Myocyte (in vitro differentiated cells): ENCODE data around the gene NPR2. TPM values are rescaled to one million over a fixed set of nuclear protein-coding genes. Genes with fewer than 3 reads are reported as not detected.

ENCODE experiments used
- DNase-seq: peaks from one replicate; pipeline ENCODE4 v3.0.0-alpha.2; 2012; ENCODE audit warnings: low read depth
- total RNA-seq: library from RNA; depleted of rRNA; stranded (reverse); fragments of >200 nt; gene quantifications from 2 replicates; pipeline ENCODE4 v1.2.3, GENCODE V29; 2014

NPR2 gene
- total RNA-seq, 1 donor from 2014 or later, result 8.2 TPM

DNA sequence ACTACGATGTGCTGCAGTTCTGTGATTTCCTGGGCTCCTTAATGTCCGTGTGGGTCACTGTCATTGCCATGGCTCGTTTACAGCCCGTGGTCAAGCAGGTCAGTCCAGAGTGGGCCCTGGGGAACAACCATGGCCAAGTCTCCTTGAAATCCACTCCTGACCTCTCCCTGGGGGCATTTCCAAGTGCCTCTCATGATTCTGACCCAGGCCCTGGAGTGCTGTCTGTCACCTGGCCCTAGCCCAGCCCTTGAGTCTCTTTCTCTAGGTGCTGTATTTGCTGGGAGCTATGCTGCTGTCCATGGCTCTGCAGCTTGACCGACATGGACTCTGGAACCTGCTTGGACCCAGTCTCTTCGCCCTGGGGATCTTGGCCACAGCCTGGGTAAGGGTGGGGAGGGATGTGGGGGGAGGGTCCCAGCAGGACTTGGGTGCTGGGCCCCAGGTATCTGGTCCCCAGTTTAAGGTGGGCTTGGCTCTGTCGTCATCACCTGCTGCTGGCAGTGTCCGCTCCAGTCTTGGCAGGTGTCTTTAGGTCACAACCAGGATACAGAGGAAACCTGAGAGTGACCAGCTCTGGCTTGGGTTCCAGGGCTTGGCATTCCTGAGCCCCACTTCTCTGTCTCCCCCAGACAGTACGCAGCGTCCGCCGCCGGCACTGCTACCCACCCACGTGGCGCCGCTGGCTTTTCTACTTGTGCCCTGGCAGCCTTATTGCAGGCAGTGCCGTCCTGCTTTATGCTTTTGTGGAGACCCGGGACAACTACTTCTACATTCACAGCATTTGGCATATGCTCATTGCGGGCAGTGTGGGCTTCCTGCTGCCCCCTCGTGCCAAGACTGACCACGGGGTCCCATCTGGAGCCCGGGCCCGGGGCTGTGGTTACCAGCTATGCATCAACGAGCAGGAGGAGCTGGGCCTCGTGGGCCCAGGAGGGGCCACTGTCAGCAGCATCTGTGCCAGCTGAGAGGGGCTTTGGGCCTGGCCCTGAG lies 61.8 kb downstream of the NPR2 start:
- DNase-seq, result no peak

DNA sequence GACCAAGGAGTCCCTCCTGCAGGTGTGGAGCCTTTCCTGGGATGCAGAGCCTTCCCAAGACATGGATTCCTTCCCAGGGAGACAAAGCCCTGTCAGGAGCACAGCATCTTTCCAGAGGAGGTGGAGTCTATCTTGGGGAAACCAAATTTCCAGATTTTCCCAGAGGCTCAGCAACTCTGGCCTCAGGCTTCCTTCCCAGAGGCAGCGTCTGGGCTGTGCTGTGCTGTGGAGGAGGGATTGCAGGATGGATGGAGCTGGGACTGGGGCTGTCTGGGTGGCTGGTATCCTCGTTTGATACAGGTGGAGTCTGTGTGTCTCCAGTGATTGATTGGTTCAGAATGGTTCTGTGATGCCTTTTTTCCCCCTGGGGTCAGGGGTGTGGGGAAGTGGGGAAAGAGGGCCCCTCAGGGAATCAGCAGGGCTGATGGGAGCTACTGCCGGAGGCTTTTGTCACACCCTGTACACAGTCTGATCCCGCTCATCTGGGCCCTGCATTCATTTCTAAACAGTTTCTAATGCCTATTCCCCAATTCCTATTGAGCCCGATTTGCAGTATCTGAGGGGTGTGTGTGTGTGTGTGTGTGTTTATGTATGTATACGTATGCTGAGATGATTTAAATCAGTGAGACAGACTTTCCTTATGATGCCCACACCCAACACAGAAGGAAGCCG lies 62.8 kb downstream of the NPR2 start:
- DNase-seq, result no peak

DNA sequence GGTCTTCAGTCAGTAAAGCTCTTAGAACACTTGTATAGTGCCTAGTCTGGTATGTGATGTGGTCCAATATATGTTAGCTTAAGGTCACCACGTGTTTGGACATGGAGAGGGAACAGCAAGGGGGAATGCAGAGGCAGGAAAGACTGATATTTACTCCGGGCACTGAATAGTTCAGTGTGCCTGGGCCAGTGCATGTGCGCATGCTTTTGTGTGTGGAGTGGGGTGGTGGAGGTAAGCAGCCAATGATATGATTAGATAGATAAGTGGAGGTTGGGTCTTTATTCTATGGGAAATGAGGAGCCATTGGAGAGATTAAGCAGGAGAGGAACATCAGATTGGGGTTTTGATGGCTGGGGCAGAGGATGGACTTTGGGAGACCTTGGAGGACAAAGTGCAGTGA lies 64.8 kb downstream of the NPR2 start:
- no peak for DNase-seq

DNA sequence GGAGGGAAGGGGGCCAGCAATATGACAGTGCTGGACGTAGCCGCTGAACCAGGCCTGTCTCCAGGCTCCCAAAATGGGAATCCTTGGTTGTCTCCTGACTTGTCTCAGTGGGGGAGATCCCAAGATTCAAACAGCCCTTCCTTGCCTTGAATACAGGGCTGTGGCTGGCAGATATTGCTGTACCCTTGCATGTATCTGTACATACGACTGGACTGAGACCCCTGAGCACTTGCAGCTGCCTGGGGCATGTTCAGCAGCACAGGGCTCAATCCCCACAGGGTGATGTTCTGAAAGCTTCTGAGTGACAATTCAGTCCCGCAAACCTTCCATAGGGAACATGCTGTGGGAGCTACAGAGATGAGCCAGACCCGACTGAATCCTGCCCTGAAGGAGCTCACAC lies 65.5 kb downstream of the NPR2 start:
- DNase-seq, result no peak

DNA sequence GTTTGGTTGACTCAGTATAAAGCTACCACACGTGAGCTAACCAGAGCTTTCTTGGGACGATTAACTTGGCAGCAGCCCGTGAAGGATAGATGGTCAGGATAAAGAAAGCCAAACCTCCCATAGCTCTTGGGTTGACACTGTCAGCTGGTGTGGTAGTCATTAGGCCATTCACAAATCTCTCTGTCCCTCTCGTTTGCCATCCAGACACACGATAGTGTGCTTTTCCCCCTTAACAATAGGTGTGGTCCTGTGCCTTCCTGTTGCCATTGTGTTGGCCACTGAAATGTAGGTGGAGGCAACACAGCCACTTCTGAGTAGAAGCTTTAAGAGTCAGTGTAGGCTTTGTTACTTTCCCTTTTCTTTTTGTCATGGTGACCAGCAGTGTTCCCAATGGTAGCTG lies 67.1 kb downstream of the NPR2 start:
- no peak for DNase-seq

Other genes with a start within 250 kb of the NPR2 start
- 63.5 and 76.8 TPM in 2 replicates for gene TESK1, start 186.3 kb upstream of the NPR2 start, total RNA-seq
- gene CD72, start 173.2 kb upstream of the NPR2 start, total RNA-seq, result 2.2 TPM in 2 replicates
- gene SIT1, start 140.7 kb upstream of the NPR2 start, total RNA-seq, result not detected in 2 replicates
- gene RMRP, start 133.6 kb upstream of the NPR2 start, total RNA-seq, result 1,100 and 3,603 TPM in 2 replicates
- 9.8 and 14.0 TPM in 2 replicates for gene CCDC107, start 133.3 kb upstream of the NPR2 start, total RNA-seq
- gene ARHGEF39, start 126.4 kb upstream of the NPR2 start, total RNA-seq, result not detected in 2 replicates
- 0.10 TPM in 1 of 2 replicates, not detected in the other for gene CA9, start 117.7 kb upstream of the NPR2 start, total RNA-seq
- gene TPM2, start 101.7 kb upstream of the NPR2 start, total RNA-seq, result 13,316 and 13,583 TPM in 2 replicates
- gene TLN1, start 59.4 kb upstream of the NPR2 start, total RNA-seq, result 219 and 242 TPM in 2 replicates
- 69.1 and 79.9 TPM in 2 replicates for gene CREB3, start 58.9 kb upstream of the NPR2 start, total RNA-seq
- gene GBA2, start 42.4 kb upstream of the NPR2 start, total RNA-seq, result 31.9 and 34.4 TPM in 2 replicates
- 15.5 and 17.3 TPM in 2 replicates for gene RGP1, start 42.3 kb upstream of the NPR2 start, total RNA-seq
- not detected in 2 replicates for gene MSMP, start 37.3 kb upstream of the NPR2 start, total RNA-seq
- 3.4 TPM in 2 replicates for gene SPAG8, start 20.7 kb downstream of the NPR2 start, total RNA-seq
- 24.4 and 30.0 TPM in 2 replicates for gene HINT2, start 23.5 kb downstream of the NPR2 start, total RNA-seq
- not detected in 2 replicates for gene FAM221B, start 37.1 kb downstream of the NPR2 start, total RNA-seq
- gene TMEM8B, start 37.6 kb downstream of the NPR2 start, total RNA-seq, result 6.8 and 8.8 TPM in 2 replicates
- gene OR13J1, start 78.8 kb downstream of the NPR2 start, total RNA-seq, result not detected in 2 replicates
- 0.37 and 1.5 TPM in 2 replicates for gene HRCT1, start 114.6 kb downstream of the NPR2 start, total RNA-seq
- not detected in 2 replicates for gene SPAAR, start 117.9 kb downstream of the NPR2 start, total RNA-seq
- not detected in 2 replicates for gene OR2S2, start 166.6 kb downstream of the NPR2 start, total RNA-seq
- 9.8 and 11.1 TPM in 2 replicates for gene RECK, start 245.3 kb downstream of the NPR2 start, total RNA-seq